GM23338 (cell line): ENCODE results near the gene SMYD1.

Source experiments
- CREB1 ChIP-seq: fragments of 250-450 bp; sonication (Bioruptor Pico); IDR thresholded peaks from 2 replicates; pipeline ENCODE4 v1.5.0; 2020; ENCODE audit warnings: low read depth, mild to moderate bottlenecking, moderate library complexity
- EZH2 ChIP-seq: fragments of 200-600 bp; sonication (generic); IDR thresholded peaks from one replicate; pipeline ENCODE4 v1.8.0; 2017; ENCODE audit warnings: antibody characterized with exemption, mild to moderate bottlenecking, low read depth; ENCODE audit not compliant: unreplicated experiment
- EZH2phosphoT487 ChIP-seq: fragments of 200-600 bp; sonication (generic); IDR thresholded peaks from one replicate; pipeline ENCODE4 v1.8.1; 2018; ENCODE audit warnings: antibody characterized with exemption; ENCODE audit not compliant: unreplicated experiment
- JUNB ChIP-seq: IDR thresholded peaks from one replicate; pipeline ENCODE4 v1.6.1; 2016; ENCODE audit warnings: antibody characterized with exemption; ENCODE audit not compliant: unreplicated experiment
- POLR2AphosphoS5 ChIP-seq: IDR thresholded peaks from 2 replicates; pipeline ENCODE4 v1.6.1; 2016; ENCODE audit warnings: antibody characterized with exemption, low read depth
- ZNF331 ChIP-seq: fragments of 250-450 bp; sonication (Bioruptor Pico); IDR thresholded peaks from 2 replicates; pipeline ENCODE4 v1.5.0; 2020; ENCODE audit warnings: low read depth, mild to moderate bottlenecking, moderate library complexity
- TF ChIP-seq, protein P1 (sequence below), 2 experiments: fragments of 200-600 bp in 1 of 2; sonication (generic) in 1 of 2; conservative IDR thresholded peaks; 2 replicates each; pipeline versions ENCODE4 v1.5.1 to v1.6.1; 2016 to 2017; ENCODE audit warnings: antibody characterized with exemption in 2 of 2, low read depth in 2 of 2, mild to moderate bottlenecking in 2 of 2, moderate library complexity in 1 of 2
- TF ChIP-seq, protein P2 (sequence below): fragments of 250-450 bp; sonication (Bioruptor Pico); IDR thresholded peaks from 2 replicates; pipeline ENCODE4 v1.5.0; 2020; ENCODE audit warnings: mild to moderate bottlenecking, moderate library complexity
- TF ChIP-seq, protein P3 (sequence below): IDR thresholded peaks from one replicate; pipeline ENCODE4 v1.6.1; 2018; ENCODE audit warnings: antibody characterized with exemption; ENCODE audit not compliant: unreplicated experiment

DNA sequence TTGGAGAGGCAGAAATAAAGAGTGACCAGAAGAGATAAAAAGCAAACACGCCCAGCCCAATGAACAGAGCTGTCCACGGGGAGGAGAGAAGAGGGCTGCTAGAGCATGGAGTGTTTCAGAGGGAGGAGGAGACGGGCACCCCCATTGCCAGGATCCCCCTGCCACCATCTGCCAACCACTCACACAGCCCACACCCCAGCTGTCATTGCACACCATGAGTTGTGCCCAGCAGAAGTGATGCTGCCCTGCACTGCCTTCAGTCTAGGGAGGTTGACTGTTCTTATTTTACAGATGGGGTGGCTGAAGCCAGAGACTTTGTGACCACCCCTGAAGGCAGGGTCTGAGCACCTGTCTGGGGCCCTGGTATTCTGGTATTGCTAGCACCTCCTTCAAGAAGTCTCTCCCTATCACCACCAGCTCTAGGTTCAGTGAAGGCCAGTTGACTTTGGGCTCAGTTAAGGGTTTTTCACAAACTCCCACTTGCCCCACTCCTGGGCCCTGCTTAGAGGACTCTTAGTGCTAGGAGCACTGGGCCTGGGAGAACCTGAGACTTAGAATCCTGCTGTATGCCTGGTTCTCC lies 57.8 kb downstream of the SMYD1 start:
- no peak for TF ChIP-seq EZH2
- TF ChIP-seq, protein P1, sequence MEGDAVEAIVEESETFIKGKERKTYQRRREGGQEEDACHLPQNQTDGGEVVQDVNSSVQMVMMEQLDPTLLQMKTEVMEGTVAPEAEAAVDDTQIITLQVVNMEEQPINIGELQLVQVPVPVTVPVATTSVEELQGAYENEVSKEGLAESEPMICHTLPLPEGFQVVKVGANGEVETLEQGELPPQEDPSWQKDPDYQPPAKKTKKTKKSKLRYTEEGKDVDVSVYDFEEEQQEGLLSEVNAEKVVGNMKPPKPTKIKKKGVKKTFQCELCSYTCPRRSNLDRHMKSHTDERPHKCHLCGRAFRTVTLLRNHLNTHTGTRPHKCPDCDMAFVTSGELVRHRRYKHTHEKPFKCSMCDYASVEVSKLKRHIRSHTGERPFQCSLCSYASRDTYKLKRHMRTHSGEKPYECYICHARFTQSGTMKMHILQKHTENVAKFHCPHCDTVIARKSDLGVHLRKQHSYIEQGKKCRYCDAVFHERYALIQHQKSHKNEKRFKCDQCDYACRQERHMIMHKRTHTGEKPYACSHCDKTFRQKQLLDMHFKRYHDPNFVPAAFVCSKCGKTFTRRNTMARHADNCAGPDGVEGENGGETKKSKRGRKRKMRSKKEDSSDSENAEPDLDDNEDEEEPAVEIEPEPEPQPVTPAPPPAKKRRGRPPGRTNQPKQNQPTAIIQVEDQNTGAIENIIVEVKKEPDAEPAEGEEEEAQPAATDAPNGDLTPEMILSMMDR (conservative IDR thresholded peaks at IDR 0.05; ENCODE audit: low read depth in 2 of 2): no peak
- no peak for TF ChIP-seq POLR2AphosphoS5
- TF ChIP-seq, protein P2, sequence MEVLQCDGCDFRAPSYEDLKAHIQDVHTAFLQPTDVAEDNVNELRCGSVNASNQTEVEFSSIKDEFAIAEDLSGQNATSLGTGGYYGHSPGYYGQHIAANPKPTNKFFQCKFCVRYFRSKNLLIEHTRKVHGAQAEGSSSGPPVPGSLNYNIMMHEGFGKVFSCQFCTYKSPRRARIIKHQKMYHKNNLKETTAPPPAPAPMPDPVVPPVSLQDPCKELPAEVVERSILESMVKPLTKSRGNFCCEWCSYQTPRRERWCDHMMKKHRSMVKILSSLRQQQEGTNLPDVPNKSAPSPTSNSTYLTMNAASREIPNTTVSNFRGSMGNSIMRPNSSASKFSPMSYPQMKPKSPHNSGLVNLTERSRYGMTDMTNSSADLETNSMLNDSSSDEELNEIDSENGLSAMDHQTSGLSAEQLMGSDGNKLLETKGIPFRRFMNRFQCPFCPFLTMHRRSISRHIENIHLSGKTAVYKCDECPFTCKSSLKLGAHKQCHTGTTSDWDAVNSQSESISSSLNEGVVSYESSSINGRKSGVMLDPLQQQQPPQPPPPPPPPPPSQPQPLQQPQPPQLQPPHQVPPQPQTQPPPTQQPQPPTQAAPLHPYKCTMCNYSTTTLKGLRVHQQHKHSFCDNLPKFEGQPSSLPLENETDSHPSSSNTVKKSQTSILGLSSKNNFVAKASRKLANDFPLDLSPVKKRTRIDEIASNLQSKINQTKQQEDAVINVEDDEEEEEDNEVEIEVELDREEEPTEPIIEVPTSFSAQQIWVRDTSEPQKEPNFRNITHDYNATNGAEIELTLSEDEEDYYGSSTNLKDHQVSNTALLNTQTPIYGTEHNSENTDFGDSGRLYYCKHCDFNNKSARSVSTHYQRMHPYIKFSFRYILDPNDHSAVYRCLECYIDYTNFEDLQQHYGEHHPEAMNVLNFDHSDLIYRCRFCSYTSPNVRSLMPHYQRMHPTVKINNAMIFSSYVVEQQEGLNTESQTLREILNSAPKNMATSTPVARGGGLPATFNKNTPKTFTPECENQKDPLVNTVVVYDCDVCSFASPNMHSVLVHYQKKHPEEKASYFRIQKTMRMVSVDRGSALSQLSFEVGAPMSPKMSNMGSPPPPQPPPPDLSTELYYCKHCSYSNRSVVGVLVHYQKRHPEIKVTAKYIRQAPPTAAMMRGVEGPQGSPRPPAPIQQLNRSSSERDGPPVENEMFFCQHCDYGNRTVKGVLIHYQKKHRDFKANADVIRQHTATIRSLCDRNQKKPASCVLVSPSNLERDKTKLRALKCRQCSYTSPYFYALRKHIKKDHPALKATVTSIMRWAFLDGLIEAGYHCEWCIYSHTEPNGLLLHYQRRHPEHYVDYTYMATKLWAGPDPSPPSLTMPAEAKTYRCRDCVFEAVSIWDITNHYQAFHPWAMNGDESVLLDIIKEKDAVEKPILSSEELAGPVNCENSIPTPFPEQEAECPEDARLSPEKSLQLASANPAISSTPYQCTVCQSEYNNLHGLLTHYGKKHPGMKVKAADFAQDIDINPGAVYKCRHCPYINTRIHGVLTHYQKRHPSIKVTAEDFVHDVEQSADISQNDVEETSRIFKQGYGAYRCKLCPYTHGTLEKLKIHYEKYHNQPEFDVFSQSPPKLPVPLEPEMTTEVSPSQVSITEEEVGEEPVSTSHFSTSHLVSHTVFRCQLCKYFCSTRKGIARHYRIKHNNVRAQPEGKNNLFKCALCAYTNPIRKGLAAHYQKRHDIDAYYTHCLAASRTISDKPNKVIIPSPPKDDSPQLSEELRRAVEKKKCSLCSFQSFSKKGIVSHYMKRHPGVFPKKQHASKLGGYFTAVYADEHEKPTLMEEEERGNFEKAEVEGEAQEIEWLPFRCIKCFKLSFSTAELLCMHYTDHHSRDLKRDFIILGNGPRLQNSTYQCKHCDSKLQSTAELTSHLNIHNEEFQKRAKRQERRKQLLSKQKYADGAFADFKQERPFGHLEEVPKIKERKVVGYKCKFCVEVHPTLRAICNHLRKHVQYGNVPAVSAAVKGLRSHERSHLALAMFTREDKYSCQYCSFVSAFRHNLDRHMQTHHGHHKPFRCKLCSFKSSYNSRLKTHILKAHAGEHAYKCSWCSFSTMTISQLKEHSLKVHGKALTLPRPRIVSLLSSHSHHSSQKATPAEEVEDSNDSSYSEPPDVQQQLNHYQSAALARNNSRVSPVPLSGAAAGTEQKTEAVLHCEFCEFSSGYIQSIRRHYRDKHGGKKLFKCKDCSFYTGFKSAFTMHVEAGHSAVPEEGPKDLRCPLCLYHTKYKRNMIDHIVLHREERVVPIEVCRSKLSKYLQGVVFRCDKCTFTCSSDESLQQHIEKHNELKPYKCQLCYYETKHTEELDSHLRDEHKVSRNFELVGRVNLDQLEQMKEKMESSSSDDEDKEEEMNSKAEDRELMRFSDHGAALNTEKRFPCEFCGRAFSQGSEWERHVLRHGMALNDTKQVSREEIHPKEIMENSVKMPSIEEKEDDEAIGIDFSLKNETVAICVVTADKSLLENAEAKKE (CRISPR knock-in tag): no peak
- TF ChIP-seq EZH2phosphoT487: no peak
- TF ChIP-seq ZNF331 (CRISPR knock-in tag): no peak
- TF ChIP-seq, protein P3, sequence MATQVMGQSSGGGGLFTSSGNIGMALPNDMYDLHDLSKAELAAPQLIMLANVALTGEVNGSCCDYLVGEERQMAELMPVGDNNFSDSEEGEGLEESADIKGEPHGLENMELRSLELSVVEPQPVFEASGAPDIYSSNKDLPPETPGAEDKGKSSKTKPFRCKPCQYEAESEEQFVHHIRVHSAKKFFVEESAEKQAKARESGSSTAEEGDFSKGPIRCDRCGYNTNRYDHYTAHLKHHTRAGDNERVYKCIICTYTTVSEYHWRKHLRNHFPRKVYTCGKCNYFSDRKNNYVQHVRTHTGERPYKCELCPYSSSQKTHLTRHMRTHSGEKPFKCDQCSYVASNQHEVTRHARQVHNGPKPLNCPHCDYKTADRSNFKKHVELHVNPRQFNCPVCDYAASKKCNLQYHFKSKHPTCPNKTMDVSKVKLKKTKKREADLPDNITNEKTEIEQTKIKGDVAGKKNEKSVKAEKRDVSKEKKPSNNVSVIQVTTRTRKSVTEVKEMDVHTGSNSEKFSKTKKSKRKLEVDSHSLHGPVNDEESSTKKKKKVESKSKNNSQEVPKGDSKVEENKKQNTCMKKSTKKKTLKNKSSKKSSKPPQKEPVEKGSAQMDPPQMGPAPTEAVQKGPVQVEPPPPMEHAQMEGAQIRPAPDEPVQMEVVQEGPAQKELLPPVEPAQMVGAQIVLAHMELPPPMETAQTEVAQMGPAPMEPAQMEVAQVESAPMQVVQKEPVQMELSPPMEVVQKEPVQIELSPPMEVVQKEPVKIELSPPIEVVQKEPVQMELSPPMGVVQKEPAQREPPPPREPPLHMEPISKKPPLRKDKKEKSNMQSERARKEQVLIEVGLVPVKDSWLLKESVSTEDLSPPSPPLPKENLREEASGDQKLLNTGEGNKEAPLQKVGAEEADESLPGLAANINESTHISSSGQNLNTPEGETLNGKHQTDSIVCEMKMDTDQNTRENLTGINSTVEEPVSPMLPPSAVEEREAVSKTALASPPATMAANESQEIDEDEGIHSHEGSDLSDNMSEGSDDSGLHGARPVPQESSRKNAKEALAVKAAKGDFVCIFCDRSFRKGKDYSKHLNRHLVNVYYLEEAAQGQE: no peak
- no peak for TF ChIP-seq JUNB
- no peak for TF ChIP-seq CREB1 (CRISPR knock-in tag)
